Endothelial cell of umbilical vein (primary cell): Measurements from ENCODE around the gene DQX1. TPM values are rescaled to one million over a fixed set of nuclear protein-coding genes. Genes with fewer than 3 reads are reported as not detected.

Source experiments
- BruUV-seq: library from RNA; stranded (reverse); fragments of 400-500 nt; replicated peaks from 2 replicates; lab custom pipeline; 2021; lab: Mats Ljungman, UMichigan
- CTCF ChIA-PET: fragments of 300-600, 350-600 bp; sonication (Branson Sonifier 250); formaldehyde crosslinking; loops from one replicate; lab custom pipeline; 2021; ENCODE audit warnings: antibody characterized with exemption, inconsistent platforms; lab: Charles Lee
- POLR2A ChIA-PET: fragments of 300-600, 350-600 bp; sonication (Branson Sonifier 250); formaldehyde crosslinking; loops from one replicate; lab custom pipeline; 2021; ENCODE audit warnings: antibody characterized with exemption, inconsistent platforms; lab: Charles Lee
- DNase-seq: peaks from one replicate; pipeline ENCODE4 v3.0.0-alpha.2; 2011; ENCODE audit warnings: low read depth, low spot score
- FAIRE-seq: peaks from 2 replicates; lab custom pipeline; 2011; peaks lifted over from hg19 to GRCh38; lab: Jason Lieb, UNC
- H2AFZ ChIP-seq: 2 replicates; pipeline ENCODE4 v1.6.0; 2012; ENCODE audit warnings: low read depth, low read length, control low read depth, inconsistent platforms
- H3K27ac ChIP-seq: 2 replicates; pipeline ENCODE4 v1.5.1; 2011; ENCODE audit warnings: low read depth, mild to moderate bottlenecking, control low read depth, low read length, moderate library complexity; ENCODE audit not compliant: insufficient read depth
- H3K27me3 ChIP-seq, 2 experiments: 2 replicates each; pipeline versions ENCODE4 v1.6.0 to v1.6.1; 2011; ENCODE audit warnings: low read length in 2 of 2, mixed read lengths in 1 of 2; ENCODE audit not compliant: control insufficient read depth in 2 of 2, insufficient read depth in 2 of 2
- H3K36me3 ChIP-seq, 2 experiments: 2 replicates in 1 of 2; 3 replicates in 1 of 2; pipeline ENCODE4 v1.5.1; 2011; ENCODE audit warnings: low read length in 2 of 2, mild to moderate bottlenecking in 1 of 2, moderate library complexity in 1 of 2; ENCODE audit not compliant: control insufficient read depth in 2 of 2, insufficient read depth in 2 of 2; ENCODE audit errors: extremely low read depth in 1 of 2
- H3K4me1 ChIP-seq: 3 replicates; pipeline ENCODE4 v1.5.1; 2011; ENCODE audit warnings: mild to moderate bottlenecking, low read length; ENCODE audit not compliant: control insufficient read depth, insufficient read depth; ENCODE audit errors: extremely low read depth
- H3K4me2 ChIP-seq: 2 replicates; pipeline ENCODE4 v1.6.1; 2011; ENCODE audit warnings: low read length, control low read depth, mixed read lengths; ENCODE audit not compliant: insufficient read depth
- H3K4me3 ChIP-seq, 3 experiments: fragments of 200-600 bp in 1 of 3; sonication (generic), shearing (Covaris generic) in 1 of 3; replicated peaks in 1 of 3; 2 replicates each; pipeline ENCODE4 v1.5.1; 2011 to 2016; ENCODE audit warnings: control low read depth in 3 of 3, low read length in 3 of 3, mild to moderate bottlenecking in 2 of 3, inconsistent platforms in 1 of 3, low read depth in 1 of 3, moderate library complexity in 1 of 3; ENCODE audit not compliant: insufficient read depth in 1 of 3
- H3K79me2 ChIP-seq: 2 replicates; pipeline ENCODE4 v1.6.0; 2012; ENCODE audit warnings: low read length, inconsistent platforms; ENCODE audit not compliant: control insufficient read depth, insufficient read depth
- H3K9ac ChIP-seq: replicated peaks from 2 replicates; pipeline ENCODE3; 2011; ENCODE audit warnings: low read length, control low read depth; ENCODE audit not compliant: insufficient read depth; ENCODE audit errors: extremely low read depth
- H3K9me1 ChIP-seq: replicated peaks from 3 replicates; pipeline ENCODE4 v1.6.0; 2011; ENCODE audit warnings: mild to moderate bottlenecking, low read length; ENCODE audit not compliant: control insufficient read depth, insufficient read depth; ENCODE audit errors: extremely low read depth
- H3K9me3 ChIP-seq: replicated peaks from 2 replicates; pipeline ENCODE4 v1.5.1; 2012; ENCODE audit warnings: low read length, inconsistent platforms; ENCODE audit not compliant: control insufficient read depth, insufficient read depth
- H4K20me1 ChIP-seq: replicated peaks from 2 replicates; pipeline ENCODE3; 2011; ENCODE audit warnings: mild to moderate bottlenecking, low read length; ENCODE audit not compliant: control insufficient read depth, insufficient read depth; ENCODE audit errors: extremely low read depth
- EZH2 ChIP-seq: IDR thresholded peaks from 2 replicates; pipeline ENCODE4 v1.6.1; 2012; ENCODE audit warnings: borderline replicate concordance, low read depth, mild to moderate bottlenecking, moderate library complexity, low read length, inconsistent platforms; ENCODE audit not compliant: severe bottlenecking
- FOS ChIP-seq: IDR thresholded peaks from 2 replicates; pipeline ENCODE4 v1.6.1; 2011; ENCODE audit warnings: mild to moderate bottlenecking, low read length, moderate library complexity, borderline replicate concordance; ENCODE audit not compliant: insufficient read depth
- GATA2 ChIP-seq: IDR thresholded peaks from 2 replicates; pipeline ENCODE4 v1.7.0; 2011; ENCODE audit warnings: low read depth, mild to moderate bottlenecking, moderate library complexity, mixed read lengths, low read length; ENCODE audit not compliant: insufficient read length, insufficient read depth
- JUN ChIP-seq: IDR thresholded peaks from 2 replicates; pipeline ENCODE4 v1.6.1; 2011; ENCODE audit warnings: borderline replicate concordance, low read depth; ENCODE audit not compliant: insufficient read length, insufficient read depth
- MAX ChIP-seq: IDR thresholded peaks from 2 replicates; pipeline ENCODE4 v1.6.1; 2011; ENCODE audit not compliant: insufficient read depth, insufficient read length
- MYC ChIP-seq: IDR thresholded peaks from one replicate; pipeline ENCODE4 v1.6.1; 2011; ENCODE audit warnings: mild to moderate bottlenecking, low read depth, low read length
- POLR2A ChIP-seq: IDR thresholded peaks from 2 replicates; pipeline ENCODE4 v1.6.1; 2012; ENCODE audit warnings: low read depth, mild to moderate bottlenecking, control low read depth, low read length
- POLR2AphosphoS5 ChIP-seq: IDR thresholded peaks from 2 replicates; pipeline ENCODE4 v1.6.1; 2012; ENCODE audit warnings: low read depth, mild to moderate bottlenecking, control low read depth, low read length, moderate library complexity; ENCODE audit not compliant: insufficient read depth
- dilution Hi-C: fragments of 300-500 bp; cut with MboI; formaldehyde crosslinking; loops from one replicate; pipeline ENCODE4 v1.15.0; 2019; ENCODE audit warnings: low sequenced_read_pairs; ENCODE audit not compliant: extremely low pct_ligation_motif_present
- intact Hi-C: fragments of 100-400 bp; cut with micrococcal nuclease; formaldehyde crosslinking; loops from one replicate; pipeline ENCODE4 v1.10.0; 2022
- polyA plus RNA-seq, 4 experiments: library from polyadenylated mRNA; depleted of rRNA in 3 of 4; stranded (reverse) in 3 of 4; unstranded in 1 of 4; fragments of >200 nt; gene quantifications; 2 replicates each; pipeline versions ENCODE4 v1.2.1 to v1.2.3, GENCODE V29; 2011 to 2012; ENCODE audit warnings: missing spikeins in 1 of 4
- total RNA-seq: library from RNA; stranded (reverse); gene quantifications from 2 replicates; pipeline ENCODE4 v1.2.3, GENCODE V29; 2021
- TF ChIP-seq, protein P1 (sequence below), 2 donors: IDR thresholded peaks; 1 replicate in 1 of 2; 2 replicates in 1 of 2; pipeline ENCODE4 v1.5.1; 2011; ENCODE audit warnings: low read length in 2 of 2, mild to moderate bottlenecking in 2 of 2, moderate library complexity in 2 of 2, control low read depth in 1 of 2, inconsistent platforms in 1 of 2, low read depth in 1 of 2; ENCODE audit not compliant: insufficient read depth in 1 of 2; ENCODE audit errors: extremely low read depth in 1 of 2

The DQX1 gene
- total and polyA plus RNA-seq, 2 donors (not counting 3 experiments of a cell fraction or from before 2014, with no cell fraction given) = 0.06 to 0.44 TPM

GRCh38 chr2:74559912-74560311 is 33.9 kb upstream of the DQX1 start:
- no peak for FAIRE-seq
- H3K79me2 ChIP-seq = no peaks in the 10 kb centered on the region
- ChIA-PET CTCF (interaction anchor here (0.6 to 1.8 kb wide), 3 partner anchors 28 to 618 kb away, joined by 3 to 6 read pairs (median 3); partner anchors contain the start of genes CCDC142 and TTC31), POLR2A (no interaction called here)
- BruUV-seq = no TSS peak
- no peak overlapping the region for H3K9ac ChIP-seq
- no peak overlapping the region for H3K4me2 ChIP-seq
- no peak overlapping the region for H3K4me3 ChIP-seq
- intact Hi-C loops (no loop called here), dilution Hi-C loops (no loop called here)
- H3K9me3 ChIP-seq = no peaks in the 10 kb centered on the region
- no peaks in the 10 kb centered on the region for H4K20me1 ChIP-seq
- peaks cover 0 to 8% of the 10 kb centered on the region in 2 experiments for H3K27me3 ChIP-seq
- no peak for TF ChIP-seq FOS
- TF ChIP-seq GATA2 = no peak
- no peak for TF ChIP-seq EZH2
- TF ChIP-seq JUN = no peak
- TF ChIP-seq MYC = no peak
- no peak for TF ChIP-seq MAX
- TF ChIP-seq, protein P1, sequence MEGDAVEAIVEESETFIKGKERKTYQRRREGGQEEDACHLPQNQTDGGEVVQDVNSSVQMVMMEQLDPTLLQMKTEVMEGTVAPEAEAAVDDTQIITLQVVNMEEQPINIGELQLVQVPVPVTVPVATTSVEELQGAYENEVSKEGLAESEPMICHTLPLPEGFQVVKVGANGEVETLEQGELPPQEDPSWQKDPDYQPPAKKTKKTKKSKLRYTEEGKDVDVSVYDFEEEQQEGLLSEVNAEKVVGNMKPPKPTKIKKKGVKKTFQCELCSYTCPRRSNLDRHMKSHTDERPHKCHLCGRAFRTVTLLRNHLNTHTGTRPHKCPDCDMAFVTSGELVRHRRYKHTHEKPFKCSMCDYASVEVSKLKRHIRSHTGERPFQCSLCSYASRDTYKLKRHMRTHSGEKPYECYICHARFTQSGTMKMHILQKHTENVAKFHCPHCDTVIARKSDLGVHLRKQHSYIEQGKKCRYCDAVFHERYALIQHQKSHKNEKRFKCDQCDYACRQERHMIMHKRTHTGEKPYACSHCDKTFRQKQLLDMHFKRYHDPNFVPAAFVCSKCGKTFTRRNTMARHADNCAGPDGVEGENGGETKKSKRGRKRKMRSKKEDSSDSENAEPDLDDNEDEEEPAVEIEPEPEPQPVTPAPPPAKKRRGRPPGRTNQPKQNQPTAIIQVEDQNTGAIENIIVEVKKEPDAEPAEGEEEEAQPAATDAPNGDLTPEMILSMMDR (IDR thresholded peaks at IDR 0.05; ENCODE audit: extremely low read depth in 1 of 2, insufficient read depth in 1 of 2, low read depth in 1 of 2, low read length in 2 of 2) = no peak
- TF ChIP-seq POLR2AphosphoS5 = no peak
- no peak for TF ChIP-seq POLR2A
- no peak for DNase-seq
- H3K27ac ChIP-seq = no peak overlapping the region
- no peak overlapping the region for H2AFZ ChIP-seq
- peaks cover 7% of the 10 kb centered on the region for H3K4me1 ChIP-seq
- H3K9me1 ChIP-seq = no peaks in the 10 kb centered on the region
- peaks cover 0 to 4% of the 10 kb centered on the region in 2 experiments for H3K36me3 ChIP-seq
